LHCN-M2 (cell line): ENCODE measurements around the gene MALL. TPM values are rescaled to one million over a fixed set of nuclear protein-coding genes. Genes with fewer than 3 reads are reported as not detected.
"Not testable (repeated sequence)": the region's sequence is repeated elsewhere in the genome, so short reads cannot be mapped to it uniquely, and the experiment has no call there.

Experiments
- DNase-seq: peaks from one replicate; pipeline ENCODE4 v3.0.0-alpha.2; 2012; ENCODE audit warnings: low read depth
- polyA plus RNA-seq: library from polyadenylated mRNA; unstranded; fragments of >200 nt; gene quantifications from one replicate; pipeline ENCODE4 v1.2.1, GENCODE V29; 2012; ENCODE audit warnings: missing spikeins
- total RNA-seq: library from RNA; depleted of rRNA; stranded (reverse); fragments of >200 nt; gene quantifications from 2 replicates; pipeline ENCODE4 v1.2.3, GENCODE V29; 2014; rRNA removed

The MALL gene
- 0.19 TPM in 1 of 2 replicates, not detected in the other for total RNA-seq
- not detected for polyA plus RNA-seq

DNA sequence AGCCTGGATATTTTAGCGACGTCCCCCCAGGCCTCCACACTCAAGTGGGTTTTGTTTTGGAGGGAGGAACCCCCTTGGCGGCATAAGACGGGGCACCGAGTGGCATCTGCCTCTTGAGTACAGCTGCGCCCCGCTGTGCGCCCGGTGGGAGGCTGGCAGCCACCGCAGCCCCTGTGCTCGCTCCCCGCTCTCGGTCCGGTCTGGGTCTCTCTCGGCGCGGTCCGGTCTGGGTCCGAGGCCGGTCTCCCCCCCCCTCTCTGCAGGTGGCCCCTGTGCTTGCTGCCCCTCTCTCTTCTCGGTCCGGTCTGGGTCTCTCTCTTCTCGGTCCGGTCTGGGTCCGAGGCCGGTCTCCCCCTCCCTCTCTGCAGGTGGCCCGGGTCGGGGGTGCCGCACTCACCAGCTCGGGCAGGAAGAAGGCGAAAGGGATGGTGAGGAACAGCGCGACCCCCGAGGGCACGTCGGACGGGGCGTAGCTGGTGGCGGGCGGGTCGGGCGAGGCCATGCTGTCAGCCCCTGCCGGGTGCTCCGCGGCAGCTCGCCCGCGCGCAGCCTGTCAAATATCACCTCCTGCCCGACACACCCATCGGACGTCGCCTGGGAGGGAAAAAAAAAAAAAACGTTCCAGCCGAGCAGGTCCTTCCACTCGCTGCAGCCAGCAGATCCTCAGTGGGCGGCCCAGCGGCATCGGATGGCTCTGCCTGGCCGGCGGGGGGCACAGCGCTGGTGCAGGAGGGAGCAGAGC lies at the start of gene MALL:
Gene MALL, minus strand, starts transcription at position 532 of the 742 bp plus-strand sequence. Its CDS starts 30 bp downstream, at position 502.
- DNase-seq = no peak

DNA sequence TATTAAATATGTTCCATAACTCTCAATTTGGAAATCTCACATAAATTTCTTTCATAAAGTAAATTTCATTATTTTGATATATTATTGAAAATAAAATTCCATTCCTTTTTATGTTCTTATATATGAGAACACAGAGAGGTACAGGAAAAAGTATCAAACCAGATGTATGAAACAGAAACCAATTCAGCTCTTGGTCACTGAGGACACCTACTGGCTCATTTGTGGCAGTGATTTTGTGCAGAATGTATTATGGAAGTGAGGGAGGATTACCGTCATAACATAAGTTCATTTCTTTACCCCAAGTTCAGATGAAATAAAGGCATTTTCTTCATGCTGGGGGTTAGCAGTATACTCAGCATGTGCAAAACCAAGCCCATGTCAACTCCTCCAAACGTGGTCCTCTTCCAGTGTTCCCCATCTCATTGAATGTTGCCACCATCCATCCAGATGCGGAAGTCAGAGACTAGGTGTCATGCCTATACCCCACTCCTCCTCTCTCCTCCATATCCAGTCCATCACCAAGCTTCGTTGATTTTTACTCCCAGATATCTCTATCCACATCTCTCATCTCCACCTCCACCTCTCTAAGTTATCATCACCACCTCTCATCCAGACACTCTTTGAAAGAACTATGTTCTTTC lies 41.7 kb upstream of the MALL start:
- peak; percentile 65 for DNase-seq

DNA sequence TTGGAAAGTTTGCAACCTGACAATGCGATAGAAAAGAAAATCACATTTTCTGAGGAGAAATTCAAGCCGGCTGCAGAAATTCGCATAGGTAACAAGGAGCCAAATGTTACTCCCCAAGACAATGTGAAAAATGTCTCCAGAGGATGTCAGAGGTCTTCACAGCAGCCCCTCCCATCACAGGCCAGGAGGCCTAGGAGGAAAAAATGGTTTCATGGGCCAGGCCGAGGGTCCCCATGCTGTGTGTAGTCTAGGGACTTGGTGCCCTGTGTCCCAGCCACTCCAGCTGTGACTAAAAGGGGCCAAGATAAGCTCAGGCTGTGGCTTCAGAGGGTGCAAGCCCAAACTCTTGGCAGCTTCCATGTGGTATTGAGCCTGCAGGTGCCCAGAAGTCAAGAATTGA lies 39.2 kb upstream of the MALL start:
- DNase-seq = not testable (repeated sequence)

DNA sequence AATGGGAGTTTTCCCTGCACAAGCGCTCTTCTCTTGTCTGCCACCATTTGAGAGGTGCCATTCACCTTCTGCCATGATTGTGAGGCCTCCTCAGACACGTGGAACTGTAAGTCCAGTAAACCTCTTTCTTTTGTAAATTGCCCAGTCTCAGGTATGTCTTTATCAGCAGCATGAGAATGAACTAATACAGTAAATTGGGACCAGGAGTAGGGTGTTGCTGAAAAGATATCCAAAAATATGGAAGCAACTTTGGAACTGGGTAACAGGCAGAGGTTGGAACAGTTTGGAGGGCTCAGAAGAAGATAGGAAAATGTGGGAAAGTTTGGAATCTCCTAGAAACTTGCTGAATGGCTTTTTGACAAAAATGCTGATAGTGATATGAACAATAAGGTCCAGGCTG lies 38.6 kb upstream of the MALL start:
- DNase-seq = not testable (repeated sequence)

DNA sequence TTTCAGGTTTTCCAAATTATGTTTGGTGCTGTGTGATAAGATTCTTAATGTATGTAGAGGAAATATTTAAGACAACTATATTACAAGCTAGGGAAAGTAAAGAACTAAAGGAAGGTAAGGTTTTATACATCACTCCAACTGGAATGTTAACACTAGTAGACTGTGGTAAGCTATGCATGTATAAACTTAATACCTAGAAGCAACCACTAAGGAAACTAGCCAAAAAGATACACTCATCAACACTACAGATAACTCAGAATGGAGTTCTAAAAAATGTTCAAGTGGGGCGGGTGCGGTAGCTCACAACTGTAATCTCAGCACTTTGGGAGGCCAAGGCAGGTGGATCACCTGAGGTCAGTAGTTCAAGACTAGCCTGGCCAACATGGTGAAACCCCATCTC lies 37.8 kb upstream of the MALL start:
- no peak for DNase-seq

DNA sequence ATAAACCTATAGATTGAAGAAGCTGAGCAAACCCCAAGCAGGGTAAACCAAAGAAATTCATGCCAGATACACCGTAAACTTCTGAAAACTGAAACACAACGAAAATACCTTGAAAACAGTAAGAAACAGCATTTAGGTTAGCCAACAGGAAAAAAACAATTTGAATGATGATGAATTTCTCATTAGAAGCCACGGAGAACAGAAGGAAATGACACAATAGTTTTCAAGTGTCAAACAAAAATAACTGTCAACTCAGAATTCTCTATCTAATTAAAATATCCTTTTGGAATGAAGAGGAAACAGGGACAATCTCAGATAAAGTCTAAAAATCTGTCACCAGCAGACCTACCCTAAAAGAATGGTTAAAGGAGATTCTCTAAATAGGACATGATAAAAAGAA lies 37.3 kb upstream of the MALL start:
- DNase-seq = no peak

DNA sequence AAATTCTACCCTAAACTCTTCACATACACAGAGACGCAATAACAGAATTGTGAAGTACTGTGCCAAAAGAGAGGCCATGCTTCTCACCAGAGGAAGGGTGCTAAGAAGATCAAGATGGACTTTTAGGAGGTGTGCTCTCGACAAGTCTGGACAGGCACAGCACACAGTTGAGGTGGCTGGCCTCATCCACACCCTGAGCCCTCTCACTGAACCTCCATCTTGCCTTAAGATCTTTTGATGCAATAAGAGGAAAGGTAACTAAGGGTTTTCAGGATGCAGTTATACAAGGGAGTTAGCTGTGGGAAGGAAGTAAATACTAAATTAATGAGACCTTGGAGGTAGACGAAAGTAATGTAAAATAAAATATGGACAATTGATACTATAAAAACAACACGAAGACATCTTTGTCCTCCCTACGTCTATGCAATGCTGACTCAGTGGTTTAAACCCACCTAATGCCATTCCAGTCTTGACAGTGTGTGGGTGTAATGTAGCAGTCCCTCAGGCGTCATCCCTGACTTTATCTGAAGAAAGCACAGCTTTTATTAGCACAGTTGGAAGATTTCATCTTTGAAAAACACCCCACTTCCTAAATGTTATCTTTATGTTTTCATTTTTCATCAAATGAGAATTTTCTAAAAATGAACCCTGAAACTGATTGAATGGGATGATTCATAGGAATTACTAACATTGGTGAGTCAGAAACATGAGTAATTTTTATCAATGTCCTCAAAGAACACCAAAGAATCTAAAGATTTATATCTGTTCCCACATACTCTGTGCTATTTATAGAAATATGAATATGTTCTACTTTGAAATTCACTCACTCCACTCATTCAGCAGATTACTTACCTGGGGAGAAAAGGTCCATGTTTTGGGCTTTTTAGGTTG lies 34.0 kb upstream of the MALL start:
- peak; percentile 68 for DNase-seq

DNA sequence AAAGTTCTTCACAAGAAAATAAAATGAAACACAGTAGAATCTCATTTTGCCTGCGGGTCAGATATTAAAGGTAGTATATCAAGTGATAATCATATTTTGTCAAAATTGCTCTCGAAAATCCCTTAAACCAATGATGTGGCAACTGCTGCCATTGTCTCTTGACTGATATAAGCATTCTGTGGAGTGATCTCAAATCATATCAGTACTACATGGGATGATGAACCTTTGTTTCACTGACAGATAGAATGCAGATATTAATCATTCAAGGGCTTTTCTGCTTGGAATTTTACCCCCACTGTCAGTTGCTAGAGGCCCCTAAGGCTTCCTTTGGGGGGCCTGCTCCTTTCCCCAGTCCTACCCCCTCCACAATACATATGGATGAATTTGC lies 31.3 kb upstream of the MALL start:
- DNase-seq = no peak

DNA sequence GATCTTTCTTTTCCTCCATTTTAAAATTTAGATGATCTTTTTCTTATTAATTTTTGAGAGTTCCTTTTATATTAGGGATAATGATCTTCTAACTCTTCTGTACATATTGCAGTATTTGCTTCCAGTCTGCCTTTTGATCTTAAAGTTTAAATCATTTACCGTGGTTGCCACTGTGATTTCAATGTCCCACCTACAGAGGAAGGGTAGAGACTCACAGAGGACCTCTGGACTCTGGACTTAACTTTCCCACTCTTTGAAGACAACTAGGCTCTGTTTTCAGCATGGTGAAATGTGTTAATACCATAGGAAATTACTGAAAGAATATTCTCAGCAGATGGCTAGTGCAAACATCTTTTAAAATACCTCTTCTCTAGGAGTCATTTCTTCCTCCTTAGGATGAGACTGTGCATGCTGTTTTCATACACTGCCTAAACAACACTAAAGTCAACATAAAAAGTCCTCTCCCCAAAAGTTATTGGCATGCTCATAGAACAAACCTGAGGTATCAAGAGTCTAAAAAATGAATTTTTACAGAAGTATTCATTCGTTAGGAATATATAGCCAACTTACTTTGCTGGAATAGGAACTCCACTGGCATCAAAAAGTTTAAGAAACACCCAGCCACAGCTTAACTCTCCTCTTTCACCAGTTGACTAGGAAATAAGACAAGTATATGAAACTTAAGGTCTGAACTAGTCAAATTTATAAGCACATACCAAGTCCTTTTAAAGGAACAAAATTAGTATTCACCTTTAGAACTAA lies 30.7 kb upstream of the MALL start:
- DNase-seq = no peak

DNA sequence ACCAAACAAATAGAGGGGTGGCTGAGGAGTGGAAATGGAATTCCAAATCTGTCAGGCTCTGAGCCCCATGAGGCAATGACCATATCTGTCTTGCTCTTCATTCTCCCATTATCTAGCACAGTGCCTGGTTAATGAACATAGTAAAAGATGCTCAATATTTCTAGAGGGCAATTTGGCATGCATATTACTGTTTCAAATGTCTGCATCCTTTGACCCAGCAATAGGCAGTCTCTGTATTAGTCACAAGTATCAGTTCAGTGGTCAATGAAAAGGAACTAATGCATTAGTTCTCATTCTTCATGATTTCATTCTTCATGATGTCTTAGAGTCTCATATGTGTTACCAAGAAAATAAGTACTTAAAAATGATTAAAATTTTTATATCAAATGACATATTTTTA lies 28.4 kb upstream of the MALL start:
- no peak for DNase-seq

DNA sequence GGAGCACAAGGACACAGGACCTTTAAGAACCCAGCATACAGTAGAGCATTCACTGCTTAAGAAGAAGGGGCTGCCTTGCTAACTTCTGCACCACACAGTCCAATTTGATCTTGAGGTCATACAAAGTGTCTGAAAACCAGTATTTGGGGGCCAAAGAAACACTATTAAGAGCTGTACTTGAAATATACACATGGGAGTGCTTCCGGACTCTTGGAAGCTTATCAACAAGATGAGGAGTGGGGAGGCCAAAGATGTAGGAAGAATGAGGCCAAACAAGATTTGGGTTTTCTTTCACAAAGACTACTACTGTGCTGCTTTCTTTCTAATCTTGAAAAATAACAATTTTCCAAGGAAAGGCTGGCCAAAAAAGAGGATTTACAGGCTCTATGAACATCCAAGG lies 24.8 kb upstream of the MALL start:
- DNase-seq = no peak

DNA sequence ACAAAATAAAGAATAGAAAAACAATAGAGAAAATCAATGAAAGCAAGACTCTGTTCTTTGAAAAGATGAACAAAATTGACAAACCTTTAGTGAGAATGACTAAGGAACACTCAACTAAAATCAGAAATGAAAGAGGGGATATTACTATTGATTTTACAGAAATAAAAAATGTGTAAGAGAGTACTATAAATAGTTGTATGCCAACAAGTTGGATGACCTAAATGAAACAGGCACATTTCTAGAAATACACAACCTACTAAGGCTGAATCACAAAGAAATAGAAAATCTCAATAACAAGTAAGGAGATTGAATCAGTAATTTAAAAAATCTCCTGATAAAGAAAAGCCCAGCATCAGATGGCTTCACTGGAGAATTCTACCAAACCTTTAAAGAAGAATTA lies 18.4 kb upstream of the MALL start:
- no peak for DNase-seq

DNA sequence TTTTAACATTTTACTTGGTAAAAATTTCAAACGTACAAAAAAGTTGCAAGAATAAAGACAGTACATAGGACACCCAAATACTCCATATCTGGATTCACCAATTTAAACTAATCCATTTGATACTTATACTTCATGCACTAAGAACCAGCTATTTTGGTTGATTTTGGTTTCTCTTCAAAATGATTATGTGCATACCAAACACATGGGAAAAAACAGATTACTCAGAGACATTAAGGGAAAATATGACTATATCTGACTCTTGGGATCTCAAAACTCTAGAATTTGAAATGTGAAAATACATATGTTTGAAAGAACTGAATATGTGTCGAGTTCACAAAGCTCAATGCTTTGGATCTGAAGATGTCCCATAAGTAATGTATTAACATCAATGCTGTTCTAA lies 15.5 kb upstream of the MALL start:
- DNase-seq = no peak

DNA sequence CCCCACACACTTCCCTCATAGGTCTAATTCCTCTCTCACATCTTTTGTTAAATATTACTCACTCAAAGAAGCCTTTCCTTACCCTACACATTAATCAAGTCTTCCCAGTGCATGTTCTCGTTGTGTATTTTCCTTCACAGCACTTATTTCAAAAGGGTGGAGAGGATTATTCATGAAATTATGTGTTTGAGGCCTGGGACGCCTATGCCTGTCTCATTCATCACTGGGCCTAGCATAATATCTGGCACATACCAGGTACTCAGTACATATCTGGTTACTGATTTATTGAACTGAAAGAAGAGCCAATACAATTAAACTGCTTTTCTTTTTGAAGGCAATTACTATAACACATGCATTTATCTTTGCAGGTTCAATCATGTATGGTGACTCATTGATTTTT lies 15.1 kb upstream of the MALL start:
- no peak for DNase-seq

DNA sequence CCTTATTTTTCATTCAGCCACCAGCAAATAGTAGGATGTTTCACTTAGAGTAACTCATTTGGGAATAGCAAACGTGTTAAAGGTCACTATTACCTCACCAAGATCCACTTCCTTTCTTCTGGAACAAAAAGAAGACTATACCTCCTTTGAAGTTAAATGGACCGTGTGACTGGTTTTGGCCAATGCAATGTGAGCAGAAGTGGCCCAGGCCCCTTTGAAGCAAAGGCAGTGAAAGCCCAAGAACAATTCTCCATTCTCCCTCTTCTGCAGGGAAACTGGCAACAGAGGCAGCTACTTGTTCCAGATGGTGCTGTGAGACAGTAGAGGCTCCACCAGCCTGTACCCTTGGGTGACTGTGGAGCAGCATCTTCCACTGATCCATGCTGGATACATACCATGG lies 11.3 kb upstream of the MALL start:
- no peak for DNase-seq

DNA sequence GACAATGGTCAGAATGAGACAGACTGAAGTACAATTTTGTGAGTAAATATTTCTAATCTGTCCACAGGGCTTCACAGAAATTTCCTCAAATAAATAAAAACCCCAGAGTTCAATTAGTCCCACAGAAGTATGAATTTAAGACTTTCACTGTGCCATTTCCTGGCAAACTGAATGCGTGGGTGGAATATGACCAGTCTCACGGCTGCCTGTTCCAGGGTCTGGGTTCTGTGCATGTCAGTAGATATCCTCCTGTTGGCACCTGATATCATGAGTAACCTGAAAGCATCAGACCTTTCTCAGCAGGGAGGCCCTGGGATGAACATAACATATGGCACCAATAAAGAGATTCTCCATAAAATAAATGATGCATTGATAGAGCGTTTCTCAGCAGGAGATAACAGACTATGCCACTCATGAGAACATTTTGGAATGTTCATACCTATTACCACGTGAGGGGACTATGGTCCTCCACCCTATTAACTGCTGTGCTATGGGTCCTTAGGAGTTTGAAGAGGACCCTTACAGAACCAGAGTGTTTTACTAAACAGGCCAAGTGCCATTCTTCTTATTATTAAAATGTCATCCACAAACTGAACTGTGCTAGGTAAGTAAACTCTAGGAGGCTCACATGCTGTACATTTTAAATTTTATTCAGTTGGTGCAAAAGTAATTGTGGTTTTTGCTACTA lies 10.6 kb upstream of the MALL start:
- DNase-seq = peak; percentile 40

DNA sequence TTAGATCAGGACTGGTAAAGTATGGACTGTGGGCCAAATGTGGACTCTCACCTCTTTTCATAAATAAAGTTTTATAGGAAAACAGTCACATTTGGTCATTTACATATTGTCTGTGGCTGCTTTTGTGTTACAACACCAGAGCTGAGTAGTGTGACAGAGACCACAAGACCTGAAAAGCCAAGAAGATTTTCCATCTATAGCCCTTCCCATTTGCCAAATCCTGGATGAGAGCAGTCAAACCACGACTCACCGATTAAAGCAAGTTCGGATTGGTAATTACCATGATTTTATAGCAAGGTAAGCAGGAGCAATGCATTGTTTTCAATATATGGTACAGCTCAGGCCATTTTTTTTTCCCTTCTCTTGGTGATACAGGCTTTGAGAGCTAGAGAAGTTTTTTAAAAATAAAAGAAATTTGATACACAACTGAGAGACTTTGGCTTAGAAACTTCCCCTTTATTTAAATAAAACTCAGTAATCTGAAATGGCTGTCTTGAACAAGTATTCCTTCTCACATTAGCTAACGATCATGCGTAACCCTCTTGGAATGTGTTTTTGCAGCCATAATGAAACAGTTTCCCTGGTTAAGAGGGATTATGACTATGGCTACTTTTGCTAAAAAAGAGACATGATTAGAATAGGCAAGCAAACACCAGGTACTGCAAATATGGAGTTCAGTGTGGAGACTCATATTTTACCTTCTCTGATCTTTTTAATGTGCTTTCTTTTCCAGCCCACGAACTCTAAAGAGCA lies 9.5 kb upstream of the MALL start:
- peak; percentile 63 for DNase-seq

DNA sequence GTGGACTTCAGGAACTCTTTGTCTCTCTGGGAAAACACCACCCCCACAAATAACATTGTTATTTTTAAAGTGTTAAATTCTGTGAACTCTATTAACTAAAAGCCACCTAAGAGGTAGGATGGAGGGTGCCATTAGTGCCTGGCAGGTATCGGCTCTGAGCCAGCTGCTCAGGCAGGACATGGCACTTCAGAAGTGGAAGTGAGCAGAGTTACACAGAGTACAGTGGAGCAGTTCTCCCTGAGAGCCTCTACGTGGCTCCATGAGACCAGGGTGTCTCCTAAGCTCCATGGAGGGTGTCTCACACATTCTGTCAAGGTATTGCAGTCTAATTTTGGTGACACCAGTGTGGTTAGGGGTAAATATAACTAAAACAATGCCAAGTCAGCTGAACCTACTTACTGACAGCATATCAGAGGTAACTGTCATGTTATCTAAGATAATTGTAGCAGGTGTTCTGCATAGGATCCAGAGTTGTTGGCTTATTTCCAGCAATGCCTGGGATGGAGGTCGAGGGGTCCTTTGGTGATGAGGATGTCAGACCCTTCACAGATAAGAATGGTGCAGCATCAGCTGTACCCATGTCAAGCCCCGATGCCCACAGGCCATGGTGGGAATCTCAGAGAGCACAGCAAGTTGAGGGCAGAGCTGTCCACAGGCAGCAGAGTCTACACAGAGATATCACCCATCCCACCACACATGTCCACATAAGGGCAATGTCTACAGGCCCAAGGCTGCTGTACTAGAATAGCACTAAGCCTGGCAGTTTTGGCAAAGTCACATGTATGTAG lies 8.6 kb upstream of the MALL start:
- DNase-seq = no peak

DNA sequence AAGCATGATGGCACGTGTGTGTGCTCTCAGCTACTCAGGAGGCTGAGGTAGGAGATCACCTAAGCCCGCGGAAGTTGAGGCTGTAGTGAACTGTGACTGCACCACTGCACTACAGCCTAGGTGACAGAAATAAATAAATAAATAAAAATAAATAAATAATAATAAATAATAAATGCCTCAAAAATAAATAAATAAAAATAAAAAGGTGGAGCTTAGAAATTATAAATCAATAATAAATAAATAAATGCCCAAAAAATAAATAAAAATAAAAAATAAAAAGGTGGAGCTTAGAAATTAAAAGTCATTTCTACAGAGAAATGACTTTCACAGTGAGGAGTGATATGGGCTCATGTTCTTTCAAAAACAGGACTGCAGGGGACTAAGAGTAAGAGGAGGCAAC lies 6.0 kb upstream of the MALL start:
- DNase-seq = no peak

DNA sequence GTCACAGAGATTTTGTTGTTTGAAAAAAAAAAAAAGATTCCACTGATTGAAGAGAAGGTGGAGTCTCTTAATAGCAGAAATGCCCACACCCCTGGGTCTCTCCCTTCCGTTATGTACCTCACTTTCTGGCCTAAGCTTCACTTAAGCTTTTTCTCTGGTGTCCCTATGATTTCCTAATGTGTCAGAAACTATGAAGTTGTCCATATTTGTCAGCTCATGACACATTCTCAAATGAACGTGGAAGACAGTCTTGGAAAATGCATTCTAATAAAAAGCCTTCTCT lies 5.4 kb upstream of the MALL start:
- DNase-seq = no peak
